Measurements from ENCODE around the gene CIDEC. TPM values are rescaled to one million over a fixed set of nuclear protein-coding genes. Genes with fewer than 3 reads are reported as not detected.

CIDEC gene
- total RNA-seq, 2 experiments from 2014 or later: not detected

DNA sequence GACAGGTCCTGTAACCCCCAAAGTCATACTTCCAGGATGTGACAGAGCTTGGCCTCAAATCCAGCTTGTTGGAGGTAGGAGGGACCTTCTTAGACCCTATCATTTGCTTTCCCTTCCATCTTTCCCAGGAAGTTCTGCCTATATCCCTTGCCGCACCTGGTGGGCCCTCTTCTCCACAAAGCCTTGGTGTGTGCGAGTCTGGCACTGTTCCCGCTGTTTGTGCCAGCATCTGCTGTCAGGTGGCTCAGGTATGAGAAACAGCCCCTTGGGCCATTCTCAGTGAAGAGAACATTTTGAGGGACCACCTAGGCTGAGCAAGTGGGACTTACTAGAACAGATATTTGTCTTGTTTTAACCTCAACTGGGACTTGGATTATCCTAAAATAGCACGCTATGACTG is 23.9 kb upstream of the CIDEC start:
- H3K9me3 ChIP-seq (ENCODE audit: control insufficient read depth in 1 of 2, insufficient read depth in 1 of 2, low read length in 2 of 2): no peaks in the 10 kb centered on the region
- Mint-ChIP-seq H3K9me3 (no peaks in the 10 kb centered on the region), H3K27ac (no peak overlapping the region), H3K27me3 (no peaks in the 10 kb centered on the region), H3K4me1 (ENCODE audit: low read depth) (peaks cover 22% of the 10 kb centered on the region), H3K36me3 (ENCODE audit: low read depth) (no peaks in the 10 kb centered on the region), H3K4me3 (no peak overlapping the region)
- no peaks in the 10 kb centered on the region for H3K36me3 ChIP-seq (ENCODE audit: insufficient read depth, low read length)
- peaks cover 25% of the 10 kb centered on the region for H3K4me1 ChIP-seq (ENCODE audit: insufficient read depth, low read length)
- TF ChIP-seq CTCF (IDR thresholded peaks at IDR 0.05): no peak
- intact Hi-C loops (cut with DNase I, micrococcal nuclease): no loop called here
- no peak for DNase-seq
- ChIA-PET CTCF (interaction anchor here (1.3 kb wide), 1 partner anchor 11 kb away, joined by 3 read pairs; no protein-coding TSS in a partner anchor), POLR2A (no interaction called here)
- no peak overlapping the region for H3K27ac ChIP-seq (ENCODE audit: low read depth in 1 of 2, low read length in 2 of 2)
- H3K4me3 ChIP-seq (ENCODE audit: low read length): no peak overlapping the region
- no peak for ATAC-seq (ENCODE audit: poor library complexity)
- no peaks in the 10 kb centered on the region for H3K27me3 ChIP-seq (ENCODE audit: control insufficient read depth in 1 of 2, insufficient read depth in 2 of 2, low read length in 2 of 2)

DNA sequence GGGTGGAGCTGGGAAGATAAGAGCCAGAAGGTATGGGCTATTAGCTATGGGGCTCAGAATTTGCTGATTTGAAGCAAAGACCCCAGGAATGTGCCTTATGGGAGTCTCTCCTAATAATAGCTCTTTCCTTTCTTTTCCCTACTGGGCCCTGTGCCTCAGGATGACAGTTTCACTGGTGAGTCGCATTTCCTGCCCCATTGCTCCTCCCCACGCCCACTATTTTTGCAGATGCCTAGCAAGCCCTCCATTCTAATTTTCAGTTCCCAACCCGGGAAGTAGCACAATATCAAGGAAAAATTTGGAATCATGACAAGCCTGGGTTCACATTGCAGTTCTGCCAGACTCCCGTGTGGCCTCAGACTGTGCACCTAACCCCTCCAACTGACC is 23.2 kb upstream of the CIDEC start:
- CTCF ChIA-PET: interaction anchor here (1.0 kb wide), 2 partner anchors 20 to 30 kb away, joined by 3 read pairs; no protein-coding TSS in a partner anchor
- ATAC-seq (ENCODE audit: poor library complexity): no peak
- intact Hi-C loops (cut with DNase I, micrococcal nuclease): no loop called here

DNA sequence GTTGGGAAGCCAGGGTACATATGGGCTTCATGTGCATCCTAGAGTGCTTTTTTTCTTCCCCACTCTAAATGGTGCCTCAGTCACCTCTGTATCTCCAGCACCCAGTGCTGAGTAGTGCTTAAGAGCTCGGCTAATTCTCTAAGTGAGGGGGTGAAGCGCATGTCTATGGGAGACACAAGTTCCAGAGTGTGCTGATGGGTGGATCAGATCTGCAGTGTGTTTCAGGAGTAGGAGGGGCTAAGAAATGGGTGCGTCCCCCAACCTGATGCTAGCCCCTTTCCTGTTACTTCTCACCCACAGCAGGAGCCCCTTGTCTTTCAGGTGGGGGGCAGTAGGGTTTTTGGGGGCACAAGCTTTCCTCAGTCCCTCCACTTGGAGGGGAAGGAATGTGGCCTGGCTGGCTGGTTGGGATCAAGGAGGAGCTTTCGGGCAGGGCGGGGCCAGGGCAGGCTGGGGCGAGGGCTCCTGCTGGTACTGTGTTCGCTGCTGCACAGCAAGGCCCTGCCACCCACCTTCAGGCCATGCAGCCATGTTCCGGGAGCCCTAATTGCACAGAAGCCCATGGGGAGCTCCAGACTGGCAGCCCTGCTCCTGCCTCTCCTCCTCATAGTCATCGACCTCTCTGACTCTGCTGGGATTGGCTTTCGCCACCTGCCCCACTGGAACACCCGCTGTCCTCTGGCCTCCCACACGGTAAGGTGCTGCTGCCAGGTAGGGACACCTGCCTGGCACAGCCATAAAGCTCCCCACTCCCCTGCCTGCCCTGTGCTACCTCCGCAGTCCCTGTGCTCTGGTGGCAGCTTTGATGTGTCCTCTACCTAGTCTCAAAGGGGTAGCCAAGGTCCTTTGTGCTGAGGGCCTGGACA is 22.6 kb upstream of the CIDEC start, which contains the start of gene IL17RE:
TSS of gene IL17RE (plus strand) at position 477 of the 866 bp plus-strand sequence. CDS start at position 562, 85 bp downstream.
- Mint-ChIP-seq H3K4me1 (ENCODE audit: low read depth) (peaks cover 27% of the 10 kb centered on the region), H3K36me3 (ENCODE audit: low read depth) (no peaks in the 10 kb centered on the region), H3K27ac (peak within 1 kb of the TSS; percentile 63), H3K27me3 (no peaks in the 10 kb centered on the region), H3K4me3 (peak within 1 kb of the TSS; percentile 68), H3K9me3 (no peaks in the 10 kb centered on the region)
- TF ChIP-seq CTCF (IDR thresholded peaks at IDR 0.05): no peak
- H3K27me3 ChIP-seq (ENCODE audit: control insufficient read depth in 1 of 2, insufficient read depth in 2 of 2, low read length in 2 of 2): no peaks in the 10 kb centered on the region
- H3K4me1 ChIP-seq (ENCODE audit: insufficient read depth, low read length): peaks cover 25% of the 10 kb centered on the region
- H3K4me3 ChIP-seq (ENCODE audit: low read length): peak within 1 kb of the TSS; percentile 28
- DNase-seq: peak in 4 of 14 experiments; percentile 9 to 46 (median 22)
- ChIA-PET POLR2A (interaction anchor here (1.2 to 3.8 kb wide), 4 partner anchors 9 to 30 kb away, joined by 4 to 30 read pairs (median 8); partner anchors contain the start of genes CRELD1 and JAGN1), CTCF (interaction anchor here (0.8 to 1.0 kb wide), 3 partner anchors 20 to 30 kb away, joined by 3 to 4 read pairs (median 3); no protein-coding TSS in a partner anchor)
- peak within 1 kb of the TSS in 1 of 2 donors; percentile 40 for H3K27ac ChIP-seq (ENCODE audit: low read depth in 1 of 2, low read length in 2 of 2)
- ATAC-seq (ENCODE audit: poor library complexity): peak; percentile 60
- intact Hi-C loops (cut with DNase I, micrococcal nuclease): no loop called here
- H3K36me3 ChIP-seq (ENCODE audit: insufficient read depth, low read length): no peaks in the 10 kb centered on the region
- H3K9me3 ChIP-seq (ENCODE audit: control insufficient read depth in 1 of 2, insufficient read depth in 1 of 2, low read length in 2 of 2): no peaks in the 10 kb centered on the region

More for the DNA sequence above, 23.2 kb upstream of the CIDEC start:
- peak overlapping the region; percentile 63 for H3K27ac Mint-ChIP-seq
- peak overlapping the region; percentile 28 for H3K4me3 ChIP-seq (ENCODE audit: low read length)
- no peak overlapping the region for H3K27ac ChIP-seq (ENCODE audit: low read depth in 1 of 2, low read length in 2 of 2)
- H3K9me3 ChIP-seq (ENCODE audit: control insufficient read depth in 1 of 2, insufficient read depth in 1 of 2, low read length in 2 of 2): no peaks in the 10 kb centered on the region
- TF ChIP-seq CTCF (IDR thresholded peaks at IDR 0.05): no peak
- POLR2A ChIA-PET: interaction anchor here (1.2 to 3.8 kb wide), 4 partner anchors 10 to 30 kb away, joined by 4 to 30 read pairs (median 8); partner anchors contain the start of genes CRELD1 and JAGN1
- H3K36me3 Mint-ChIP-seq (ENCODE audit: low read depth): no peaks in the 10 kb centered on the region
- H3K4me3 Mint-ChIP-seq: peak overlapping the region; percentile 68
- no peaks in the 10 kb centered on the region for H3K36me3 ChIP-seq (ENCODE audit: insufficient read depth, low read length)
- no peaks in the 10 kb centered on the region for H3K27me3 ChIP-seq (ENCODE audit: control insufficient read depth in 1 of 2, insufficient read depth in 2 of 2, low read length in 2 of 2)
- no peaks in the 10 kb centered on the region for H3K27me3 Mint-ChIP-seq
- no peak for DNase-seq
- H3K4me1 Mint-ChIP-seq (ENCODE audit: low read depth): peaks cover 24% of the 10 kb centered on the region
- no peaks in the 10 kb centered on the region for H3K9me3 Mint-ChIP-seq
- H3K4me1 ChIP-seq (ENCODE audit: insufficient read depth, low read length): peaks cover 25% of the 10 kb centered on the region

Measured in CD4-positive, alpha-beta T cell (primary cell).